ENCODE data around the gene CFAP97D2. TPM values are rescaled to one million over a fixed set of nuclear protein-coding genes. Genes with fewer than 3 reads are reported as not detected.

CFAP97D2 gene
- polyA plus RNA-seq, 1 donor from 2014 or later, result not detected

DNA sequence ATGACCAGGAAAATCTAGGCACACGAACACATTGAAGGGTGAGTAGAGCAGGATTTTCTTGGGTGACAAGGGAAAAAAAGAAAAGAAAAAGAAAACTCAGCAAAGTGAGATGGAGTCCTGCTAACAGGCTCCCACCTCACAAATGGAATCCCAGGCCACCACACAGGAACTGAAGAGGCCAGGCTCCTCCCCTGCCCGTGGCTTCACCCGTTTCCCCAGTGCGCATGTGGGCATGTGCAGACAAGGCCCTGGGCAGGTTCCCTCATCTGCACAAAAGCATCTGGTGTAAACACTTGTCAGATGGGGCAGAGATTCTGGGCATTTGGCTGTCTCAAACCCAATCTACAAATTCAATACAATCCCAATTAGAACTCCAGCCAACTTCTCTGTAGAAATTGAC lies 24.5 kb downstream of the CFAP97D2 start:
- no peaks in the 10 kb centered on the region for H3K27me3 ChIP-seq (ENCODE audit: insufficient read depth, low read depth, low read length)
- H4K20me1 ChIP-seq (ENCODE audit: insufficient read depth), result no peaks in the 10 kb centered on the region
- H3K36me3 ChIP-seq (ENCODE audit: insufficient read depth, low read length), result no peaks in the 10 kb centered on the region
- no peaks in the 10 kb centered on the region for H3K79me2 ChIP-seq (replicated peaks; ENCODE audit: insufficient read depth, low read length)
- H3K9ac ChIP-seq (ENCODE audit: low read length), result no peak overlapping the region
- no peak overlapping the region for H3K4me2 ChIP-seq (ENCODE audit: low read length)
- no peak overlapping the region for H2AFZ ChIP-seq (ENCODE audit: low read depth, low read length)
- no peak overlapping the region for H3K4me3 ChIP-seq (ENCODE audit: low read length)
- no peaks in the 10 kb centered on the region for H3F3A ChIP-seq (ENCODE audit: insufficient read depth, low read length, poor library complexity, severe bottlenecking)
- no peak overlapping the region for H3K27ac ChIP-seq (ENCODE audit: low read length)
- peaks cover 9% of the 10 kb centered on the region for H3K9me3 ChIP-seq (ENCODE audit: low read length)
- H3K9me2 ChIP-seq (ENCODE audit: insufficient read depth, low read length), result no peaks in the 10 kb centered on the region
- TF ChIP-seq MXI1 (conservative IDR thresholded peaks at IDR 0.05; ENCODE audit: poor library complexity, severe bottlenecking) (no peak), SMC3 (conservative IDR thresholded peaks at IDR 0.05; ENCODE audit: poor library complexity) (no peak), REST (IDR thresholded peaks at IDR 0.05; ENCODE audit: borderline replicate concordance) (no peak), RAD21 (conservative IDR thresholded peaks at IDR 0.05) (no peak), POLR2AphosphoS5 (IDR thresholded peaks at IDR 0.05) (no peak), TAF1 (IDR thresholded peaks at IDR 0.05; ENCODE audit: low read depth) (no peak), EP300 (conservative IDR thresholded peaks at IDR 0.05; ENCODE audit: poor library complexity, severe bottlenecking) (no peak)

GRCh38 chr13:114204894-114205293 lies 25.8 kb downstream of the CFAP97D2 start:
- Histone ChIP-seq H3K27me3 (ENCODE audit: insufficient read depth, low read depth, low read length) (no peaks in the 10 kb centered on the region), H4K20me1 (ENCODE audit: insufficient read depth) (no peaks in the 10 kb centered on the region), H3K9ac (ENCODE audit: low read length) (no peak overlapping the region), H3K9me3 (ENCODE audit: low read length) (peaks cover 9% of the 10 kb centered on the region), H2AFZ (ENCODE audit: low read depth, low read length) (no peak overlapping the region), H3K27ac (ENCODE audit: low read length) (no peak overlapping the region), H3F3A (ENCODE audit: insufficient read depth, low read length, poor library complexity, severe bottlenecking) (no peaks in the 10 kb centered on the region), H3K4me2 (ENCODE audit: low read length) (no peak overlapping the region), H3K36me3 (ENCODE audit: insufficient read depth, low read length) (no peaks in the 10 kb centered on the region), H3K79me2 (replicated peaks; ENCODE audit: insufficient read depth, low read length) (no peaks in the 10 kb centered on the region), H3K4me3 (ENCODE audit: low read length) (no peak overlapping the region), H3K9me2 (ENCODE audit: insufficient read depth, low read length) (no peaks in the 10 kb centered on the region)
- TF ChIP-seq REST (IDR thresholded peaks at IDR 0.05; ENCODE audit: borderline replicate concordance) (no peak), POLR2AphosphoS5 (IDR thresholded peaks at IDR 0.05) (no peak), MXI1 (conservative IDR thresholded peaks at IDR 0.05; ENCODE audit: poor library complexity, severe bottlenecking) (no peak), EP300 (conservative IDR thresholded peaks at IDR 0.05; ENCODE audit: poor library complexity, severe bottlenecking) (no peak), RAD21 (conservative IDR thresholded peaks at IDR 0.05) (no peak), SMC3 (conservative IDR thresholded peaks at IDR 0.05; ENCODE audit: poor library complexity) (no peak), TAF1 (IDR thresholded peaks at IDR 0.05; ENCODE audit: low read depth) (no peak), CTCF (IDR thresholded peaks at IDR 0.05; ENCODE audit: poor library complexity, severe bottlenecking) (no peak), EZH2 (IDR thresholded peaks at IDR 0.05; ENCODE audit: borderline replicate concordance, insufficient read depth, low read length, poor library complexity, severe bottlenecking) (no peak)

Data from neural cell (in vitro differentiated cells).